AG04449 (cell line): ENCODE data around the gene C7orf33.

Experiments
- CTCF ChIA-PET: fragments of 350-600 bp; formaldehyde crosslinking; extraction: SDS; loops from one replicate; lab custom pipeline; 2021; ENCODE audit warnings: antibody characterized with exemption; lab: Yijun Ruan, JAX
- POLR2A ChIA-PET: fragments of 400-600, 350-600 bp; formaldehyde crosslinking; extraction: SDS; loops from one replicate; lab custom pipeline; 2020; ENCODE audit warnings: antibody characterized with exemption, inconsistent platforms; lab: Yijun Ruan, JAX
- DNase-seq: peaks from one replicate; pipeline ENCODE4 v3.0.0-alpha.2; 2010; ENCODE audit warnings: low read depth, low spot score
- H3K4me3 ChIP-seq: 2 replicates; pipeline ENCODE4 v1.5.1; 2011; ENCODE audit warnings: low read depth, mild to moderate bottlenecking, control low read depth, low read length
- TF ChIP-seq, protein P1 (sequence below): IDR thresholded peaks from one replicate; pipeline ENCODE4 v1.5.1; 2011; ENCODE audit warnings: mild to moderate bottlenecking, moderate library complexity, low read length, control low read depth, inconsistent platforms; ENCODE audit not compliant: insufficient read depth; ENCODE audit errors: missing control alignments

Gene C7orf33

DNA sequence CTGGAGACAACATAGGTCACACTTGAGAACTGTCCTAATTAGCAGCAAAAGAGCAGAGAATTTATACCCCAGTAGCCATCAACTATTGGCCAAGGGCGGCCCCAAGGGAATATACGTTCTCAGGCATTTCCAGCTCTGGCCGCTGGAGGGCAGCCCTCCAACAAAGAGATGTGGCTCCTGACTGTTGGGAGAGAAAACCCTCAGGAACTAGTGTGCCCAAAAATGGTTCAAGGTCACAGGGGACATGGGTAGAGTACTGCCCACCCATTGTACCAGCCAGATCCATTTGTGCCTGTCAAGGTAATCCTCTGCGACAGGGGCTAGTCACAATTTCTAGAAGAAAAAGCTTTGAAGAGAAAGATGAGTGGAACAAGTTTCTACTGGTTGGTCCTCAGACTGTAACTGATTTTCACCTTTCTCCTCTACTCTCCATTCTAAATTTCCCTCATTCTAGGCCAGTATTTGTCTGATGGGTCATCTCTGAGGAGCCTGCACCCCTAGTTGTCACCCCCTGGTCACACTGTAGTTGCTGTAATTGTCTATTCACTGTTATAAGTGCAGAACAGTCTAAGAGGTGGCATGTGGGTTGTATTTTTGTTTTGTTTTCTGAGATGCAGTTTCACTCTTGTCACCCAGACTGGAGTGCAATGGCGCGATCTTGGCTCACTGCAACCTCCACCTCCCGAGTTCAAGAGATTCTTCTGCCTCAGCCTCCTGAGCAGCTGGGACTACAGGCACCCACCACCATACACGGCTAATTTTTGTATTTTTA lies 14.7 kb upstream of the C7orf33 start:
- TF ChIP-seq, protein P1, sequence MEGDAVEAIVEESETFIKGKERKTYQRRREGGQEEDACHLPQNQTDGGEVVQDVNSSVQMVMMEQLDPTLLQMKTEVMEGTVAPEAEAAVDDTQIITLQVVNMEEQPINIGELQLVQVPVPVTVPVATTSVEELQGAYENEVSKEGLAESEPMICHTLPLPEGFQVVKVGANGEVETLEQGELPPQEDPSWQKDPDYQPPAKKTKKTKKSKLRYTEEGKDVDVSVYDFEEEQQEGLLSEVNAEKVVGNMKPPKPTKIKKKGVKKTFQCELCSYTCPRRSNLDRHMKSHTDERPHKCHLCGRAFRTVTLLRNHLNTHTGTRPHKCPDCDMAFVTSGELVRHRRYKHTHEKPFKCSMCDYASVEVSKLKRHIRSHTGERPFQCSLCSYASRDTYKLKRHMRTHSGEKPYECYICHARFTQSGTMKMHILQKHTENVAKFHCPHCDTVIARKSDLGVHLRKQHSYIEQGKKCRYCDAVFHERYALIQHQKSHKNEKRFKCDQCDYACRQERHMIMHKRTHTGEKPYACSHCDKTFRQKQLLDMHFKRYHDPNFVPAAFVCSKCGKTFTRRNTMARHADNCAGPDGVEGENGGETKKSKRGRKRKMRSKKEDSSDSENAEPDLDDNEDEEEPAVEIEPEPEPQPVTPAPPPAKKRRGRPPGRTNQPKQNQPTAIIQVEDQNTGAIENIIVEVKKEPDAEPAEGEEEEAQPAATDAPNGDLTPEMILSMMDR = peak; percentile 84
- H3K4me3 ChIP-seq = no peak overlapping the region
- ChIA-PET POLR2A (interaction anchor here (0.6 kb wide), 1 partner anchor 123 kb away, joined by 3 read pairs; the partner anchor contains the start of gene CUL1), CTCF (interaction anchor here (0.6 to 5.2 kb wide), 33 partner anchors 9 to 404 kb away, joined by 3 to 40 read pairs (median 5); partner anchors contain the start of gene CUL1)
- DNase-seq = peak; percentile 4

- TF ChIP-seq, protein P1 = no peak
- DNase-seq = no peak
- CTCF ChIA-PET = no interaction called here
- H3K4me3 ChIP-seq = no peak overlapping the region
- POLR2A ChIA-PET = no interaction called here
Measured at GRCh38 chr7:148579366-148579765, 11.2 kb upstream of the C7orf33 start.

DNA sequence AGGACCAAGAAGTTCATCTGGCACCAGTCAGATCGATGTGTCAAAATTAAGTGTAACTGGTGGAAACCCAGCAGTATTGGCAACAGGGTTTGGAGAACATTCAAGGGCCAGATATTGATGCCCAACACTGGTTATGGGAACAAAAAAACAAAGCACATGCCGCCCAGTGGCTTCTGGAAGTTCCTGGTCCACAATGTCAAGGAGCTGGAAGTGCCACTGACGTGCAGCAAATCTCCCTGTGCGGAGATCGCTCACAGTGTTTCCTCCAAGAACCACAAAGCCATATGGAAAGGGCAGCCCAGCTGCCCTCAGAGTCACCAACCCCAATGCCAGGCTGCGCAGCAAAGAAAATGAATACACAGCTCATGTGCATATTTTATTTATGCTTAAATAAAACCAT lies 10.1 kb upstream of the C7orf33 start:
- CTCF ChIA-PET = no interaction called here
- POLR2A ChIA-PET = no interaction called here
- TF ChIP-seq, protein P1 = no peak
- no peak overlapping the region for H3K4me3 ChIP-seq
- DNase-seq = no peak

- TF ChIP-seq, protein P1 = no peak
- POLR2A ChIA-PET = no interaction called here
- no peak overlapping the region for H3K4me3 ChIP-seq
- DNase-seq = no peak
- CTCF ChIA-PET = no interaction called here
Measured at GRCh38 chr7:148581624-148582023, 8.9 kb upstream of the C7orf33 start.

- H3K4me3 ChIP-seq = no peak overlapping the region
- ChIA-PET CTCF (interaction anchor here (1.1 to 4.9 kb wide), 3 partner anchors 9 to 383 kb away, joined by 3 to 30 read pairs (median 7); no protein-coding TSS in a partner anchor), POLR2A (no interaction called here)
- no peak for DNase-seq
- TF ChIP-seq, protein P1 = no peak
Measured at GRCh38 chr7:148584154-148584827, 6.3 kb upstream of the C7orf33 start.

DNA sequence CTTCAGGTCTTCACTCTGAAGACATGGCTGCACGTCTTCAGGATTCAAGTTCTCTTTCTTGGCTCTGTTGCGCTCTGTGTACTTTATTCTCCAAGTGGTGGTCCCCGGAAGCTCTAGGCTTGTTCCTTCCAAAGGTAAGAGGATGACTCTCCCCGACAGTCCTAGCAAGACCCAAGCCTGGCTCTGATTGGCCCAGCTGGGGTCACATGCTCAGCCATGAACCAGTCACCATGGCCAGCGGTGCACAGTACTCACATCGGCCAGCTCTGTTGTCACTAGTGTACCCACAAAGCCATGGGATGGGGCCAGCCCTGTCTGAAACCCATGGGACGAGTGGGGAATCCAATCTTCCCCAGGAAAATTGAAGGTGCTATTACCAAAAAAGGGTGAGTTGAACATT lies 5.2 kb upstream of the C7orf33 start:
- no peak overlapping the region for H3K4me3 ChIP-seq
- ChIA-PET POLR2A (no interaction called here), CTCF (interaction anchor here (1.1 to 4.9 kb wide), 3 partner anchors 10 to 382 kb away, joined by 3 to 30 read pairs (median 7); no protein-coding TSS in a partner anchor)
- TF ChIP-seq, protein P1 = no peak
- no peak for DNase-seq
